T-cell (primary cell): ENCODE results near the gene GPR183. TPM values are rescaled to one million over a fixed set of nuclear protein-coding genes. Genes with fewer than 3 reads are reported as not detected.
A peak's percentile ranks its signal among the peaks of the same experiment; 100 is the strongest.

Source experiments
- ATAC-seq, 4 experiments: fragments of 200-7000 bp in 3 of 4; fragments of 150-1000 bp in 1 of 4; cut with Tn5 transposase; replicated peaks in 1 of 4; 1 replicate in 3 of 4; 2 replicates in 1 of 4; pipeline ENCODE4 v1.10.0; 2021; ENCODE audit warnings: moderate library complexity in 3 of 4, mild to moderate bottlenecking in 2 of 4, moderate number of reproducible peaks in 1 of 4
- CTCF ChIA-PET, 2 donors: fragments of 300-600 bp; sonication (Branson Sonifier 250); formaldehyde crosslinking; loops; one replicate each; lab custom pipeline; 2022; ENCODE audit warnings: antibody characterized with exemption in 2 of 2; lab: Charles Lee
- POLR2A ChIA-PET, 2 donors: fragments of 300-600 bp; sonication (Branson Sonifier 250); formaldehyde crosslinking; loops; one replicate each; lab custom pipeline; 2022; ENCODE audit warnings: antibody characterized with exemption in 2 of 2; lab: Charles Lee
- DNase-seq, 35 experiments: peaks; one replicate each; pipeline versions ENCODE4 v3.0.0 to v3.0.0-alpha.2; 2013 to 2023
- H3K27ac ChIP-seq: one replicate; pipeline ENCODE4 v1.5.1; 2013; ENCODE audit warnings: low read length
- H3K27me3 ChIP-seq, 2 experiments: replicated peaks in 1 of 2; 1 replicate in 1 of 2; 2 replicates in 1 of 2; pipeline versions ENCODE4 v1.6.1 to v1.7.0; 2013; ENCODE audit warnings: low read length in 1 of 2, mixed read lengths in 1 of 2; ENCODE audit not compliant: control insufficient read depth in 2 of 2, insufficient read depth in 2 of 2; ENCODE audit errors: extremely low read depth in 1 of 2
- H3K36me3 ChIP-seq, 2 donors: 1 replicate in 1 of 2; 2 replicates in 1 of 2; pipeline versions ENCODE4 v1.6.1 to v1.7.0; 2013; ENCODE audit warnings: low read length in 1 of 2; ENCODE audit not compliant: control insufficient read depth in 2 of 2, insufficient read depth in 1 of 2; ENCODE audit errors: extremely low read depth in 1 of 2
- H3K4me1 ChIP-seq, 2 experiments: 1 replicate in 1 of 2; 2 replicates in 1 of 2; pipeline versions ENCODE4 v1.6.1 to v1.7.0; 2013; ENCODE audit warnings: low read length in 2 of 2, mixed read lengths in 1 of 2; ENCODE audit not compliant: insufficient read depth in 2 of 2, control insufficient read depth in 1 of 2; ENCODE audit errors: extremely low read depth in 1 of 2
- H3K4me3 ChIP-seq, 2 donors: 1 replicate in 1 of 2; 2 replicates in 1 of 2; pipeline versions ENCODE4 v1.5.1 to v1.7.0; 2013; ENCODE audit warnings: mild to moderate bottlenecking in 2 of 2, low read length in 1 of 2, moderate library complexity in 1 of 2; ENCODE audit not compliant: control insufficient read depth in 1 of 2; ENCODE audit errors: extremely low read depth in 1 of 2
- H3K9me3 ChIP-seq: 2 replicates; pipeline ENCODE4 v1.7.0; 2013
- H3K27ac Mint-ChIP-seq, 2 donors: one replicate each; pipeline ENCODE4 v1.8.0; 2020 to 2021; ENCODE audit warnings: mild to moderate bottlenecking in 2 of 2, mixed read lengths in 2 of 2
- H3K27me3 Mint-ChIP-seq, 2 donors: one replicate each; pipeline ENCODE4 v1.8.0; 2021 to 2022; ENCODE audit warnings: mixed read lengths in 2 of 2
- H3K36me3 Mint-ChIP-seq: one replicate; pipeline ENCODE4 v1.8.0; 2021; ENCODE audit warnings: mixed read lengths
- H3K4me1 Mint-ChIP-seq, 3 donors: one replicate each; pipeline ENCODE4 v1.8.0; 2020 to 2022; ENCODE audit warnings: mixed read lengths in 3 of 3, mild to moderate bottlenecking in 1 of 3
- H3K4me3 Mint-ChIP-seq, 3 donors: one replicate each; pipeline ENCODE4 v1.8.0; 2020 to 2022; ENCODE audit warnings: mild to moderate bottlenecking in 3 of 3, mixed read lengths in 3 of 3, moderate library complexity in 3 of 3
- H3K9me3 Mint-ChIP-seq, 3 donors: one replicate each; pipeline ENCODE4 v1.8.0; 2020 to 2022; ENCODE audit warnings: mixed read lengths in 3 of 3
- WGBS: methylation state at CpG from one replicate; pipeline ENCODE4 v1.1.5; 2013; ENCODE audit warnings: missing lambda C conversion rate; ENCODE audit not compliant: insufficient coverage; 5-methylcytosine and 5-hydroxymethylcytosine counted together
- total RNA-seq, 35 experiments: library from RNA in 6 of 35; stranded (reverse) in 6 of 35; fragments of 120-200 nt in 1 of 35; gene quantifications; one replicate each; pipeline versions ENCODE4 v1.2.1 to v1.2.4 and lab custom pipeline; 2013 to 2026

GPR183 gene
- total RNA-seq, 5 donors from 2014 or later (not counting 1 experiment from before 2014, with no cell fraction given), result 69.9 to 152 (median 100) TPM

DNA sequence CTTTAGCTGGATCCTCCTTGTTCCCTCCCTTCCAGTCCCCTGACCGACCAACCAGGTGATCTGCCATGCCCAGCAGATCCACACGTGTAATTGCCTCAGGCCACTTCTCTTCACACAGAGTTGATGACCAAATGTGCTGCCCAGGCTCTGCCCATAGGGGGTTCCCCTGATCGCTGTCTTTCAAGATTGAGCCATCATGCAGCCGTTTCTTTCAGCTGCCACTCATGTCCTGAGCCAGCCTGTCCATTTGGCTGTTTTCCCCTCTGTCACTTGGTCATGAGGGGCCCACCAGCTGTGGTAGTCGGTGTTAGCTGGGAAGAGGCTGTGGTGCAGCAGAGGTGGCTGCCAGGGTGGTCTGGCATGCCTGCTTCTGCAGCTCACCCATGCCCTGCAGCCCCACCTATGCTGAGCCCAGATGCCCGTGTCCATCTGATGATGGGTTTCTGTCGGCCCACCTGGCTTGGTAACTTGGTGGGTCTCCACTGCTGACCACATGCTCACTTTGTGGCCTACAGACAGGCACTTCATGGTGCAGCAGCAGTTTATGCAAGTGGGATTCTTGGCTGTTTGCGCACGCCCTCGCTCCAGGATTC lies 35.6 kb upstream of the GPR183 start:
- Histone ChIP-seq H3K4me1 (peaks cover 13 to 74% of the 10 kb centered on the region in 2 experiments), H3K9me3 (no peaks in the 10 kb centered on the region), H3K4me3 (no peak overlapping the region), H3K36me3 (peaks cover 17 to 64% of the 10 kb centered on the region in 2 donors), H3K27ac (no peak overlapping the region), H3K27me3 (no peaks in the 10 kb centered on the region)
- H3K36me3 Mint-ChIP-seq, result peaks cover 78% of the 10 kb centered on the region
- WGBS, result 91% methylated on average over 9 of the region's 10 CpGs
- POLR2A ChIA-PET, result no interaction called here
- H3K4me1 Mint-ChIP-seq, result peaks cover 71 to 91% (median 91%) of the 10 kb centered on the region in 3 donors
- no peaks in the 10 kb centered on the region for H3K9me3 Mint-ChIP-seq
- ATAC-seq, result no peak
- no peaks in the 10 kb centered on the region for H3K27me3 Mint-ChIP-seq
- CTCF ChIA-PET, result interaction anchor here (0.5 to 1.8 kb wide), 3 partner anchors 21 to 103 kb away, joined by 3 to 6 read pairs (median 5); no protein-coding TSS in a partner anchor
- peak overlapping the region; percentile 99 for H3K27ac Mint-ChIP-seq
- no peak overlapping the region for H3K4me3 Mint-ChIP-seq
- DNase-seq, result no peak

DNA sequence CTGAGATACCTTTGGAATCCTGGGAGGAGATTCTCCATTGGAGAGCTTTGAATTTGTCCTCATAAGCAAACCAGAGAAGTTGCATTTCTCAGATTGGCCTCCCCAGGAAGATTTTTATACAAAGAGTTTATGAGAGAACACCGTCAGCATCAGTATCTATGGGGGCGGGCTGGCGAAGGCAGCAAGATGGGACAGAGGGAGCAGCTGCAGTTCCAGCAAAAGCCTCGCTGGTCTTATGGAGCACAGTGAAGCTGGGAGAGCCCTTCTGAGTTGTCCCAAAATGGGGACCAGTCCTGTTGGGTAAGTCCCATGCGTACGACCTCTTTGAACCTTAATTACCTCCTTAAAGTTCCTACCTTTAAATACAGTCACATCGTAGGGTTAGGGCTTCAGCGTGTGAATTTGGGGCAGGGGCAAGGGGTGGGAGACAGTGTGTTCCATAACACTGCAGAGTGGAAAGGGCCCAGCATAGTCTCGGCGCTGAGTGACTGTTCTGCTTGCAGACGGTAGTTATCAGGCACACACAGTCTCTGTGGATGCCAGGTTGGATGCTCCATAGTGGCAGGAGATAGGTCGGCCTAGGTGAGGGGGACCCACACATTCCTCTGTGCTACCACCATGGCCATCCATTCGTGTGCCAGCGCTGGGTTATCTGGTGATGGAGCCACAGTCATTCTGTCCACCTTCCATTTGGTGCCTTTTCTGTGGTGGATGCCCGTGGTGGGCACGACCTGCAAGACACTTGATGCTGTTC lies 34.9 kb upstream of the GPR183 start:
- Mint-ChIP-seq H3K4me1 (peaks cover 70 to 91% (median 91%) of the 10 kb centered on the region in 3 donors), H3K4me3 (peak overlapping the region in 1 of 3 donors; percentile 67), H3K27me3 (no peaks in the 10 kb centered on the region), H3K27ac (peak overlapping the region; percentile 93 to 99), H3K9me3 (no peaks in the 10 kb centered on the region), H3K36me3 (peaks cover 75% of the 10 kb centered on the region)
- no peak for DNase-seq
- no peaks in the 10 kb centered on the region for H3K9me3 ChIP-seq
- ATAC-seq, result no peak
- peaks cover 17 to 61% of the 10 kb centered on the region in 2 donors for H3K36me3 ChIP-seq
- CTCF ChIA-PET, result interaction anchor here (0.6 to 2.7 kb wide), 9 partner anchors 10 to 76 kb away, joined by 3 to 17 read pairs (median 4); no protein-coding TSS in a partner anchor
- no peak overlapping the region for H3K27ac ChIP-seq
- WGBS, result 97% methylated on average over 10 of the region's 16 CpGs
- H3K4me3 ChIP-seq, result no peak overlapping the region
- no peaks in the 10 kb centered on the region for H3K27me3 ChIP-seq
- peaks cover 13 to 67% of the 10 kb centered on the region in 2 experiments for H3K4me1 ChIP-seq
- POLR2A ChIA-PET, result interaction anchor here (0.6 kb wide), 2 partner anchors 55 to 70 kb away, joined by 3 to 22 read pairs; no protein-coding TSS in a partner anchor

DNA sequence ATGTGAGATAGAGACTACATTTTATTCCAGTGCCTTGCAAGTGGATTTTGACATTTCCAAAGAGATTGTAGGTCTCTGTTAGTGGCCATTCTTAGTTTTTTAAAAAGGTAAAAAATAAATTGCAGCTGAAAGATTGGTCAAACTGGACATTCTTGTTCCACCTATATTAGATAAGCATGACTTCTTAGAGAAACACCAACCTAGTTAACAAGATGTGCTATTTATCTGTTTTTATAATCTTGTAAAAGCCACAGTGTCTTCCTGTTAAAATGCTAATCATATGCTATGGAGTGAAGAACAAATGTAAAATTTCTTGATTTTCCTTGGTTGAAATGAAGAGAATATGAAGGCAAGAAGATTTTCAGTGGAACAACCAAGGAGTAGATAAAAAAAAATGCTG lies 33.4 kb upstream of the GPR183 start:
- ChIA-PET CTCF (interaction anchor here in 1 of 2 donors (1.0 to 2.7 kb wide), 4 partner anchors 12 to 96 kb away, joined by 4 to 17 read pairs (median 5); no protein-coding TSS in a partner anchor), POLR2A (interaction anchor here (0.6 to 1.1 kb wide), 4 partner anchors 8 to 95 kb away, joined by 3 to 6 read pairs (median 4); no protein-coding TSS in a partner anchor)

DNA sequence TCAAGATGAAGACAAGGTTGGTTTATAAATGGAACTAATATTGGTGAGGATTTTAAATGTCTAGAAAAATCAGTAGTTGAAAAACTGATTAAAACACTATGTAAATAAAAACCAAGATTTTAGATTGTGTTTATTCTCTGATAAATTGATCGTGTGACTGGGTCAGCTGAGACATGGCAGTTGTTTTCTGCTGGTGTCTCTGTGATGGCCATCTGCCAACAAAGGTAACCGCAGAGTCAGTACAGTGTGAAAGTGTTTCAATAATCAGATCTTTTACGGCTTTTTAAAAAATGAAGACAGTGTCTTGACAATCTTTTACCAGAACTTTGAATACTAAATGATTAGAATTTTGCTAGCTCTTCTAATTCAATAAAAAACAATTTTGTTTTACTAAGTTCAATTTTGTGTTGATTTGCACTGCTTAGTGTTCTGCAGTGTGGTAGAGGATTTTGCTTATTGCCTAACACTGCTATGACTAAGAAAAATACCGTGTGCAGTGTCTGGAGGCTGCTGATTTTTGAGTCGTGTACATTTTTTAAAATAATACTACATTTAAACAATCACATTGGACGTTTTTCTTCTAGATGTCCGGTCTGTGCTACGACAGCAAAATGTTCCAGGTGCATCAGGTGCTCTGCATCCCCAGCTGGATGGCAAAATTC lies 32.7 kb upstream of the GPR183 start:
- ChIA-PET POLR2A (interaction anchor here (0.6 to 1.1 kb wide), 6 partner anchors 9 to 96 kb away, joined by 3 to 6 read pairs (median 4); no protein-coding TSS in a partner anchor), CTCF (interaction anchor here in 1 of 2 donors (0.6 to 2.7 kb wide), 6 partner anchors 12 to 97 kb away, joined by 3 to 17 read pairs (median 4); no protein-coding TSS in a partner anchor)
- Histone ChIP-seq H3K36me3 (peaks cover 17 to 55% of the 10 kb centered on the region in 2 donors), H3K4me3 (peak overlapping the region in 1 of 2 donors; percentile 15), H3K9me3 (no peaks in the 10 kb centered on the region), H3K4me1 (peaks cover 24 to 55% of the 10 kb centered on the region in 2 experiments), H3K27ac (peak overlapping the region; percentile 53), H3K27me3 (no peaks in the 10 kb centered on the region)
- Mint-ChIP-seq H3K4me1 (peaks cover 71 to 90% (median 90%) of the 10 kb centered on the region in 3 donors), H3K27me3 (no peaks in the 10 kb centered on the region), H3K36me3 (peaks cover 74% of the 10 kb centered on the region), H3K27ac (peak overlapping the region; percentile 93 to 99), H3K4me3 (peak overlapping the region; percentile 67 to 77 (median 73)), H3K9me3 (no peaks in the 10 kb centered on the region)
- ATAC-seq (peak; percentile 67 to 82 (median 78)), DNase-seq (peak in 31 of 35 experiments; percentile 44 to 83 (median 58))
- WGBS, result 39% methylated on average over 3 of the region's 8 CpGs

More for the DNA sequence above, 33.4 kb upstream of the GPR183 start:
- Histone ChIP-seq H3K27ac (peak overlapping the region; percentile 53), H3K4me3 (peak overlapping the region in 1 of 2 donors; percentile 15), H3K9me3 (no peaks in the 10 kb centered on the region), H3K4me1 (peaks cover 18 to 55% of the 10 kb centered on the region in 2 experiments), H3K36me3 (peaks cover 17 to 56% of the 10 kb centered on the region in 2 donors), H3K27me3 (no peaks in the 10 kb centered on the region)
- Mint-ChIP-seq H3K4me3 (peak overlapping the region; percentile 67 to 77 (median 73)), H3K4me1 (peaks cover 70 to 90% (median 89%) of the 10 kb centered on the region in 3 donors), H3K27ac (peak overlapping the region; percentile 93 to 99), H3K9me3 (no peaks in the 10 kb centered on the region), H3K36me3 (peaks cover 75% of the 10 kb centered on the region), H3K27me3 (no peaks in the 10 kb centered on the region)
- DNase-seq, result no peak
- ATAC-seq, result no peak

DNA sequence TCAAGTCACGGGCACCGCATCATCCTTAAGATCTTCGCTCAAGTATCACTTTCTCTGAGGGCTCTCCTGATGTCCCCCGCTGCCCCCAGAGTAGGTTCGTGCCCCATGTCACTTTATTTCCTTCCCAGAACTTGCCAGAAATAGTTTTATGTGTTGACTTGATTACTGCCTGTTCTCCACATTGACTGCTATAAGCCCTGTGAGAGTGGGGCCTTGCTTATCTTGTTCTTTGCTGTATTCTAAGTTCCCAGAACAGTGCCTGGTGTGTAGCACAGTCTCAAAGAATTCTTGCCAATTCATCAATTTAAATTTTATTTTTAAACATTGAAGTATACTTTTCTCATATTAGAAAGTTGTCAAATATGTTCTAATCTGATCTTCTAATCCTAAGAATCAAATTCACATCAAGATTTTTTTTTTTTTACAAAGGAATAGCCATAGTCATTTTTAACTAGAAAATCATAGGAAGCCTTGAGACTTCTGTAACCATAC lies 32.1 kb upstream of the GPR183 start:
- Histone ChIP-seq H3K36me3 (peaks cover 17 to 51% of the 10 kb centered on the region in 2 donors), H3K27me3 (no peaks in the 10 kb centered on the region), H3K9me3 (no peaks in the 10 kb centered on the region), H3K4me3 (no peak overlapping the region), H3K27ac (peak overlapping the region; percentile 53), H3K4me1 (peaks cover 24 to 50% of the 10 kb centered on the region in 2 experiments)
- 100% methylated on average over 3 of the region's 5 CpGs for WGBS
- no peaks in the 10 kb centered on the region for H3K9me3 Mint-ChIP-seq
- DNase-seq (no peak), ATAC-seq (no peak)
- CTCF ChIA-PET, result interaction anchor here in 1 of 2 donors (0.6 to 2.7 kb wide), 7 partner anchors 13 to 96 kb away, joined by 3 to 17 read pairs (median 4); no protein-coding TSS in a partner anchor
- POLR2A ChIA-PET, result interaction anchor here (0.6 to 1.1 kb wide), 4 partner anchors 8 to 43 kb away, joined by 3 to 6 read pairs (median 4); no protein-coding TSS in a partner anchor
- peak overlapping the region in 1 of 3 donors; percentile 67 for H3K4me3 Mint-ChIP-seq
- H3K27ac Mint-ChIP-seq, result peak overlapping the region; percentile 93 to 99
- peaks cover 68% of the 10 kb centered on the region for H3K36me3 Mint-ChIP-seq
- no peaks in the 10 kb centered on the region for H3K27me3 Mint-ChIP-seq
- peaks cover 71 to 90% (median 90%) of the 10 kb centered on the region in 3 donors for H3K4me1 Mint-ChIP-seq
